WTC11 (cell line): ENCODE measurements around the gene METRNL. TPM values are rescaled to one million over a fixed set of nuclear protein-coding genes. Genes with fewer than 3 reads are reported as not detected.

ENCODE experiments used
- ATAC-seq: fragments of 200-7000 bp; cut with Tn5 transposase; 2 replicates; pipeline ENCODE4 v1.10.0; 2021; ENCODE audit warnings: mild to moderate bottlenecking, moderate library complexity
- CTCF ChIA-PET: fragments of 300-600 bp; sonication (Branson Sonifier 250); formaldehyde crosslinking; loops from one replicate; lab custom pipeline; 2021; ENCODE audit warnings: antibody characterized with exemption; lab: Charles Lee
- POLR2A ChIA-PET: fragments of 350-600 bp; sonication (Branson Sonifier 250); formaldehyde crosslinking; loops from one replicate; lab custom pipeline; 2021; ENCODE audit warnings: antibody characterized with exemption; lab: Charles Lee
- DNase-seq: peaks from one replicate; pipeline ENCODE4 v3.0.0; 2021; ENCODE audit warnings: low spot score
- H3K27ac Mint-ChIP-seq: 2 replicates; pipeline ENCODE4 v1.8.0; 2021; ENCODE audit warnings: mixed read lengths
- H3K27me3 Mint-ChIP-seq: 2 replicates; pipeline ENCODE4 v1.8.0; 2021; ENCODE audit warnings: low read depth, mild to moderate bottlenecking, moderate library complexity, mixed read lengths
- H3K36me3 Mint-ChIP-seq: 2 replicates; pipeline ENCODE4 v1.8.0; 2021; ENCODE audit warnings: mixed read lengths
- H3K4me1 Mint-ChIP-seq: 2 replicates; pipeline ENCODE4 v1.8.0; 2022; ENCODE audit warnings: mixed read lengths
- H3K4me3 Mint-ChIP-seq: 2 replicates; pipeline ENCODE4 v1.8.0; 2021; ENCODE audit warnings: mild to moderate bottlenecking, moderate library complexity, mixed read lengths
- H3K9me3 Mint-ChIP-seq: 2 replicates; pipeline ENCODE4 v1.8.0; 2021; ENCODE audit warnings: mixed read lengths
- EMX1 ChIP-seq: fragments of 250-450 bp; sonication (Bioruptor Pico); IDR thresholded peaks from 2 replicates; pipeline ENCODE4 v1.8.0; 2021; ENCODE audit warnings: mild to moderate bottlenecking
- HMGA2 ChIP-seq: fragments of 250-450 bp; sonication (Bioruptor Pico); IDR thresholded peaks from 2 replicates; pipeline ENCODE4 v1.4.0; 2021; ENCODE audit warnings: mild to moderate bottlenecking, moderate library complexity
- MYBL2 ChIP-seq: sonication (generic); formaldehyde crosslinking; IDR thresholded peaks from 2 replicates; pipeline ENCODE4 v1.8.1; 2023; ENCODE audit warnings: mild to moderate bottlenecking, moderate library complexity, missing genetic modification reagents
- OVOL2 ChIP-seq: fragments of 250-450 bp; sonication (Bioruptor Pico); IDR thresholded peaks from 2 replicates; pipeline ENCODE4 v1.9.0; 2021; ENCODE audit warnings: mild to moderate bottlenecking, borderline replicate concordance
- TEAD1 ChIP-seq: sonication (generic); formaldehyde crosslinking; IDR thresholded peaks from 2 replicates; pipeline ENCODE4 v1.8.0; 2022; ENCODE audit warnings: mild to moderate bottlenecking, missing genetic modification reagents
- ZNF138 ChIP-seq: sonication (generic); formaldehyde crosslinking; conservative IDR thresholded peaks from 2 replicates; pipeline ENCODE4 v1.8.1; 2022; ENCODE audit warnings: mild to moderate bottlenecking, moderate library complexity, missing genetic modification reagents
- ZNF232 ChIP-seq: sonication (generic); formaldehyde crosslinking; IDR thresholded peaks from 2 replicates; pipeline ENCODE4 v1.8.0; 2022; ENCODE audit warnings: mild to moderate bottlenecking, missing genetic modification reagents
- ZNF263 ChIP-seq: sonication (generic); formaldehyde crosslinking; IDR thresholded peaks from 2 replicates; pipeline ENCODE4 v1.8.1; 2022; ENCODE audit warnings: low read depth, mild to moderate bottlenecking, moderate library complexity, missing genetic modification reagents
- ZNF416 ChIP-seq: fragments of 250-450 bp; sonication (Bioruptor Pico); IDR thresholded peaks from 2 replicates; pipeline ENCODE4 v1.9.0; 2021; ENCODE audit warnings: mild to moderate bottlenecking, inconsistent platforms
- ZNF423 ChIP-seq: fragments of 250-450 bp; sonication (Bioruptor Pico); IDR thresholded peaks from 2 replicates; pipeline ENCODE4 v2.1.2; 2022; ENCODE audit warnings: mild to moderate bottlenecking, moderate library complexity
- total RNA-seq: library from RNA; stranded (reverse); gene quantifications from 3 replicates; pipeline ENCODE4 v1.2.3, GENCODE V29; 2021
- TF ChIP-seq, protein P1 (sequence below): sonication (generic); formaldehyde crosslinking; IDR thresholded peaks from 2 replicates; pipeline ENCODE4 v1.8.0; 2022; ENCODE audit warnings: mild to moderate bottlenecking, missing genetic modification reagents
- TF ChIP-seq, protein P2 (sequence below): sonication (generic); formaldehyde crosslinking; IDR thresholded peaks from 2 replicates; pipeline ENCODE4 v1.8.1; 2022; ENCODE audit warnings: low read depth, missing genetic modification reagents, borderline replicate concordance
- TF ChIP-seq, protein P3 (sequence below): sonication (generic); formaldehyde crosslinking; IDR thresholded peaks from 2 replicates; pipeline ENCODE4 v1.8.0; 2022; ENCODE audit warnings: mild to moderate bottlenecking, missing genetic modification reagents
- TF ChIP-seq, protein P4 (sequence below): sonication (generic); formaldehyde crosslinking; conservative IDR thresholded peaks from 2 replicates; pipeline ENCODE4 v1.8.1; 2023; ENCODE audit warnings: mild to moderate bottlenecking, low read depth, missing genetic modification reagents, moderate library complexity
- TF ChIP-seq, protein P5 (sequence below): fragments of 250-450 bp; sonication (Bioruptor Pico); IDR thresholded peaks from 2 replicates; pipeline ENCODE4 v1.9.0; 2021; ENCODE audit warnings: mild to moderate bottlenecking
- TF ChIP-seq, protein P6 (sequence below): fragments of 250-450 bp; sonication (Bioruptor Pico); IDR thresholded peaks from 2 replicates; pipeline ENCODE4 v1.9.0; 2021; ENCODE audit warnings: mild to moderate bottlenecking, borderline replicate concordance

METRNL gene
- total RNA-seq, 1 experiment from 2014 or later: 27.7 TPM

DNA sequence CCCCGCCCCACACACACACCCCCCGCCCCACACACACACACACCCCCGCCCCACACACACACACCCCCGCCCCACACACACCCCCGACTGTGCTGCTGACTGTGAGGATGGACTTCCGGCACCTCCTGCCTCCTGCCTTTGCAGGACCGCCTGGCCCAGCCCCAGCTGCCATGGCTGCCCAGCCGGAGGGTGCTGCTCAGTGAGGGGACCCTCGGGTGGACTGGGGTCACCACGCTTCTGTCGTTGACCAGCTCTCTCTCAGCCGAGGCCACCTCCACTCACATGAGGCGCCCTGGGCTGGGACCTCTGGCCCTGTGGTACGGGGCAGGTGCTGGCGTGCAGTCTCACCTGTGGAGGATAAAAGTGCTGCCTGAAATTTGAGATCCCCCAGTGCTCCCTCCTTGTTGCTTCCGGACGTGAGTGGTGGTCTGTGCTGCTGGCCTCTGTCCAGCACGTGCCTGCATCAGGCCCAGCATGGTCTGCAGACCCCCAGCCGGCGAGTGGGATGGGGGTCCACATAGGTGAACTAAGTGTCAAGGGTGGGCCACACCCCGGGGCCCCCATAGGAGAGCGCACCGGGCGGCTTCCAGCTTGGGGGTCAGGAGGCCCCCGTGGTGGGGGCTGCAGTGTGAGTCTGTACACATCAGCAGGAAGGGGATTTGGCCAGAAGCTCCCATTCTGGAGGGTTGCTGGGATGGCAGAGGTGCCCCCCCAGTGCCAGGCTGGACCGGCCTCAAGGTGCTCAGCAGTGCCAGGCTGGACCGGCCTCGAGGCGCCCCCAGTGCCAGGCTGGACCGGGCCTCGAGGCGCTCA lies 11.2 kb downstream of the METRNL start (continued):
- TF ChIP-seq MYBL2 (CRISPR knock-in tag) (no peak), HMGA2 (CRISPR knock-in tag) (no peak), ZNF263 (no peak), ZNF138 (CRISPR knock-in tag) (no peak)
- TF ChIP-seq, protein P1, sequence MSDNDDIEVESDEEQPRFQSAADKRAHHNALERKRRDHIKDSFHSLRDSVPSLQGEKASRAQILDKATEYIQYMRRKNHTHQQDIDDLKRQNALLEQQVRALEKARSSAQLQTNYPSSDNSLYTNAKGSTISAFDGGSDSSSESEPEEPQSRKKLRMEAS: no peak

DNA sequence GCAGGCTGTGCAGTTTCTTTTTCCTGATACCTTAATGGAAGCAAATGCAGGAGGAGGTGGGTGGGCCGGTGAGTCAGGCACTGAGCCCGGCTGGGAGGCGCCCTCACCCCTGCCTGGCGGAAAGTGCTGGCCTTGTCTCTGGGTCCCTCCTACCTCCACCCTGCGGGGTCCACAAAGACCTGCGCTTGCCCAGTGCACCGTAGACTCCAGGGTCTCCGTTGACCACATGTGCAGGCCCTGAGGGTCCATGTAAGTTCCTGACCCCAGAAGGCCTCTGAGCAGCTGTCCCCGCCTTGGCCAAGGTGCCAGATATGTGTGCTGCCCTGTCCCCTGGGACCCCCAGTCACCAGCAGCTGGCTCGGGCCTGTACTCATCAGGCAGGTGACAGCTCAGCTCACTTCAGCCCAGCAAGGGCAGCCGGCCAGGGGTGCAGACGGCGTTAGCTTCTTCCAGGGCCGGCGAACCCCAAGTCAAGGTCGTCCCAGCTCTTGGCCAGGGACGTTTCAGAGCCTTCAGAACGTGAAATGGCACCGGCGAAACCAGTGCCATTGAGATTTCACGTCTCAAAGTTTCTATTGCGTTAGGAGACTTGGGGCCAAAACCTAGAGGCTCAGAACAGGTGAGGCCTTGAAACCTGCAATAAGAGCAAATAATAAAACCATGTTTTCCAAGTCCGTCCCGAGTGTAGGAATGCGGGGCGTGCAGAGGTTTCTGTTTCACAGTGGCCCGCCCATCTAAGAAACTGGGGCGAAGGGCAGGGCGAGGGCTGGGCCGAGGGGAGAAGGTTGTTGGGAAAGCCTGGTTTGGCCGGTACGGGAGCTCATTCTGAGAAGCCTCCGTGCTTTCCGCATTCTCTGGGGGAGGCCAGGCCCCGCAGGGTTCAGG lies 12.1 kb downstream of the METRNL start:
- no peaks in the 10 kb centered on the region for H3K9me3 Mint-ChIP-seq
- peaks cover 13% of the 10 kb centered on the region for H3K4me1 Mint-ChIP-seq
- no peak overlapping the region for H3K4me3 Mint-ChIP-seq
- ChIA-PET CTCF (no interaction called here), POLR2A (no interaction called here)
- peaks cover 6% of the 10 kb centered on the region for H3K36me3 Mint-ChIP-seq
- DNase-seq (no peak), ATAC-seq (no peak)
- peak overlapping the region; percentile 87 for H3K27ac Mint-ChIP-seq
- H3K27me3 Mint-ChIP-seq: no peaks in the 10 kb centered on the region
- TF ChIP-seq, protein P2, sequence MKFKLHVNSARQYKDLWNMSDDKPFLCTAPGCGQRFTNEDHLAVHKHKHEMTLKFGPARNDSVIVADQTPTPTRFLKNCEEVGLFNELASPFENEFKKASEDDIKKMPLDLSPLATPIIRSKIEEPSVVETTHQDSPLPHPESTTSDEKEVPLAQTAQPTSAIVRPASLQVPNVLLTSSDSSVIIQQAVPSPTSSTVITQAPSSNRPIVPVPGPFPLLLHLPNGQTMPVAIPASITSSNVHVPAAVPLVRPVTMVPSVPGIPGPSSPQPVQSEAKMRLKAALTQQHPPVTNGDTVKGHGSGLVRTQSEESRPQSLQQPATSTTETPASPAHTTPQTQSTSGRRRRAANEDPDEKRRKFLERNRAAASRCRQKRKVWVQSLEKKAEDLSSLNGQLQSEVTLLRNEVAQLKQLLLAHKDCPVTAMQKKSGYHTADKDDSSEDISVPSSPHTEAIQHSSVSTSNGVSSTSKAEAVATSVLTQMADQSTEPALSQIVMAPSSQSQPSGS (CRISPR knock-in tag): no peak
- no peak for TF ChIP-seq TEAD1
- TF ChIP-seq ZNF423 (CRISPR knock-in tag): no peak
- TF ChIP-seq EMX1 (CRISPR knock-in tag): no peak
- TF ChIP-seq, protein P3, sequence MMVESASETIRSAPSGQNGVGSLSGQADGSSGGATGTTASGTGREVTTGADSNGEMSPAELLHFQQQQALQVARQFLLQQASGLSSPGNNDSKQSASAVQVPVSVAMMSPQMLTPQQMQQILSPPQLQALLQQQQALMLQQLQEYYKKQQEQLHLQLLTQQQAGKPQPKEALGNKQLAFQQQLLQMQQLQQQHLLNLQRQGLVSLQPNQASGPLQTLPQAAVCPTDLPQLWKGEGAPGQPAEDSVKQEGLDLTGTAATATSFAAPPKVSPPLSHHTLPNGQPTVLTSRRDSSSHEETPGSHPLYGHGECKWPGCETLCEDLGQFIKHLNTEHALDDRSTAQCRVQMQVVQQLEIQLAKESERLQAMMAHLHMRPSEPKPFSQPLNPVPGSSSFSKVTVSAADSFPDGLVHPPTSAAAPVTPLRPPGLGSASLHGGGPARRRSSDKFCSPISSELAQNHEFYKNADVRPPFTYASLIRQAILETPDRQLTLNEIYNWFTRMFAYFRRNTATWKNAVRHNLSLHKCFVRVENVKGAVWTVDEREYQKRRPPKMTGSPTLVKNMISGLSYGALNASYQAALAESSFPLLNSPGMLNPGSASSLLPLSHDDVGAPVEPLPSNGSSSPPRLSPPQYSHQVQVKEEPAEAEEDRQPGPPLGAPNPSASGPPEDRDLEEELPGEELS (CRISPR knock-in tag): no peak
- TF ChIP-seq HMGA2 (CRISPR knock-in tag): no peak
- no peak for TF ChIP-seq ZNF416 (CRISPR knock-in tag)
- TF ChIP-seq, protein P4, sequence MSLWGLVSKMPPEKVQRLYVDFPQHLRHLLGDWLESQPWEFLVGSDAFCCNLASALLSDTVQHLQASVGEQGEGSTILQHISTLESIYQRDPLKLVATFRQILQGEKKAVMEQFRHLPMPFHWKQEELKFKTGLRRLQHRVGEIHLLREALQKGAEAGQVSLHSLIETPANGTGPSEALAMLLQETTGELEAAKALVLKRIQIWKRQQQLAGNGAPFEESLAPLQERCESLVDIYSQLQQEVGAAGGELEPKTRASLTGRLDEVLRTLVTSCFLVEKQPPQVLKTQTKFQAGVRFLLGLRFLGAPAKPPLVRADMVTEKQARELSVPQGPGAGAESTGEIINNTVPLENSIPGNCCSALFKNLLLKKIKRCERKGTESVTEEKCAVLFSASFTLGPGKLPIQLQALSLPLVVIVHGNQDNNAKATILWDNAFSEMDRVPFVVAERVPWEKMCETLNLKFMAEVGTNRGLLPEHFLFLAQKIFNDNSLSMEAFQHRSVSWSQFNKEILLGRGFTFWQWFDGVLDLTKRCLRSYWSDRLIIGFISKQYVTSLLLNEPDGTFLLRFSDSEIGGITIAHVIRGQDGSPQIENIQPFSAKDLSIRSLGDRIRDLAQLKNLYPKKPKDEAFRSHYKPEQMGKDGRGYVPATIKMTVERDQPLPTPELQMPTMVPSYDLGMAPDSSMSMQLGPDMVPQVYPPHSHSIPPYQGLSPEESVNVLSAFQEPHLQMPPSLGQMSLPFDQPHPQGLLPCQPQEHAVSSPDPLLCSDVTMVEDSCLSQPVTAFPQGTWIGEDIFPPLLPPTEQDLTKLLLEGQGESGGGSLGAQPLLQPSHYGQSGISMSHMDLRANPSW: no peak
- TF ChIP-seq OVOL2 (CRISPR knock-in tag): no peak
- no peak for TF ChIP-seq ZNF232 (CRISPR knock-in tag)
- TF ChIP-seq, protein P5, sequence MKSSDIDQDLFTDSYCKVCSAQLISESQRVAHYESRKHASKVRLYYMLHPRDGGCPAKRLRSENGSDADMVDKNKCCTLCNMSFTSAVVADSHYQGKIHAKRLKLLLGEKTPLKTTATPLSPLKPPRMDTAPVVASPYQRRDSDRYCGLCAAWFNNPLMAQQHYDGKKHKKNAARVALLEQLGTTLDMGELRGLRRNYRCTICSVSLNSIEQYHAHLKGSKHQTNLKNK (CRISPR knock-in tag): no peak
- TF ChIP-seq, protein P6, sequence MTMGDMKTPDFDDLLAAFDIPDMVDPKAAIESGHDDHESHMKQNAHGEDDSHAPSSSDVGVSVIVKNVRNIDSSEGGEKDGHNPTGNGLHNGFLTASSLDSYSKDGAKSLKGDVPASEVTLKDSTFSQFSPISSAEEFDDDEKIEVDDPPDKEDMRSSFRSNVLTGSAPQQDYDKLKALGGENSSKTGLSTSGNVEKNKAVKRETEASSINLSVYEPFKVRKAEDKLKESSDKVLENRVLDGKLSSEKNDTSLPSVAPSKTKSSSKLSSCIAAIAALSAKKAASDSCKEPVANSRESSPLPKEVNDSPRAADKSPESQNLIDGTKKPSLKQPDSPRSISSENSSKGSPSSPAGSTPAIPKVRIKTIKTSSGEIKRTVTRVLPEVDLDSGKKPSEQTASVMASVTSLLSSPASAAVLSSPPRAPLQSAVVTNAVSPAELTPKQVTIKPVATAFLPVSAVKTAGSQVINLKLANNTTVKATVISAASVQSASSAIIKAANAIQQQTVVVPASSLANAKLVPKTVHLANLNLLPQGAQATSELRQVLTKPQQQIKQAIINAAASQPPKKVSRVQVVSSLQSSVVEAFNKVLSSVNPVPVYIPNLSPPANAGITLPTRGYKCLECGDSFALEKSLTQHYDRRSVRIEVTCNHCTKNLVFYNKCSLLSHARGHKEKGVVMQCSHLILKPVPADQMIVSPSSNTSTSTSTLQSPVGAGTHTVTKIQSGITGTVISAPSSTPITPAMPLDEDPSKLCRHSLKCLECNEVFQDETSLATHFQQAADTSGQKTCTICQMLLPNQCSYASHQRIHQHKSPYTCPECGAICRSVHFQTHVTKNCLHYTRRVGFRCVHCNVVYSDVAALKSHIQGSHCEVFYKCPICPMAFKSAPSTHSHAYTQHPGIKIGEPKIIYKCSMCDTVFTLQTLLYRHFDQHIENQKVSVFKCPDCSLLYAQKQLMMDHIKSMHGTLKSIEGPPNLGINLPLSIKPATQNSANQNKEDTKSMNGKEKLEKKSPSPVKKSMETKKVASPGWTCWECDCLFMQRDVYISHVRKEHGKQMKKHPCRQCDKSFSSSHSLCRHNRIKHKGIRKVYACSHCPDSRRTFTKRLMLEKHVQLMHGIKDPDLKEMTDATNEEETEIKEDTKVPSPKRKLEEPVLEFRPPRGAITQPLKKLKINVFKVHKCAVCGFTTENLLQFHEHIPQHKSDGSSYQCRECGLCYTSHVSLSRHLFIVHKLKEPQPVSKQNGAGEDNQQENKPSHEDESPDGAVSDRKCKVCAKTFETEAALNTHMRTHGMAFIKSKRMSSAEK (CRISPR knock-in tag): no peak
- TF ChIP-seq, all 79 proteins: peak for 0
